NCI-H1436 (cell line): Measurements from ENCODE around the gene EPS8L3.
A peak's percentile ranks its signal among the peaks of the same experiment; 100 is the strongest.

Experiments used
- DNase-seq: peaks from one replicate; lab custom pipeline; 2025; lab: John Stamatoyannopoulos, UW

Gene EPS8L3

DNA sequence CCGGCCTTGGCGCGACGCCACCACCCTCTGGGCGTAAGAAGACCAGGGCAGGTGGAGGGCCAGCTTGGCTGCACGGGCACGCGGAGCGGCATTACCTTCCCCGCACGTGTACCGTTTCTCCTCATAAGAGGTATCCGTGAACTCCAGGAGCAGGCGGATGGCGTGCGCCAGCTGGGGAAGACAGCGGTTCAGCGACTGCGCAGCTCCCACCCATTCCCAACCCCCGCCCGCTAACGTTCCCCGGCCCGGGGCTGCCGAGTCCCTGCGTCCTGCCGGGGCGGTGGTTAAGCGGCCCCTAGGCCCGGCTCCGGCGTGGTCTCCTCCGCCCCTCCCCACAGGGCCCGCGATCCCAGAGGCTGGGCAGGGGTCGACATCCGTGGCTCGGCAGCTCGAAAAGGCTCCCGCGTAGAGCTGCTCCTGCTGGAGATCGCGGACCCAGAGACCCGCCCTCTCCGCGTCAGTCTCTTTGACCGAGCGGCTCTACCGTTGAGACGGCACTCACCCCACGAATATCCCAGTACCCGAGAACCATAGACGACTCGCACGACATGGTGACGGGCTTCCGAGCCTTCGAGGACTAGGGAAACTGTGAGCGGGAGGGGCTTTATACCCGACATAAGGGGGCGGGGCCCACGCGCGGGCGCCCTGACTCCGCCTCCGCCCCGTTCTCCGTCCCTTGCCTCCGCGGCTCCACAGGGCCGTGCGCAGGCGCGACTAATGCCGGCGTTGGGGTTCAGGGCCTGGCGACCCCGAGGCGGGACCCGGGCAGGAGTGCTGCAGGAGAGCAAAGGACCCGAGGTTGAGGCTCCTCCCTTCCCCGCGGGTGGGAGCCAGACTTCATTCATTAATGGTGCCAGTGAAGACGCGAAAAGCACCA lies 23.7 kb downstream of the EPS8L3 start:
- DNase-seq = peak; percentile 82

DNA sequence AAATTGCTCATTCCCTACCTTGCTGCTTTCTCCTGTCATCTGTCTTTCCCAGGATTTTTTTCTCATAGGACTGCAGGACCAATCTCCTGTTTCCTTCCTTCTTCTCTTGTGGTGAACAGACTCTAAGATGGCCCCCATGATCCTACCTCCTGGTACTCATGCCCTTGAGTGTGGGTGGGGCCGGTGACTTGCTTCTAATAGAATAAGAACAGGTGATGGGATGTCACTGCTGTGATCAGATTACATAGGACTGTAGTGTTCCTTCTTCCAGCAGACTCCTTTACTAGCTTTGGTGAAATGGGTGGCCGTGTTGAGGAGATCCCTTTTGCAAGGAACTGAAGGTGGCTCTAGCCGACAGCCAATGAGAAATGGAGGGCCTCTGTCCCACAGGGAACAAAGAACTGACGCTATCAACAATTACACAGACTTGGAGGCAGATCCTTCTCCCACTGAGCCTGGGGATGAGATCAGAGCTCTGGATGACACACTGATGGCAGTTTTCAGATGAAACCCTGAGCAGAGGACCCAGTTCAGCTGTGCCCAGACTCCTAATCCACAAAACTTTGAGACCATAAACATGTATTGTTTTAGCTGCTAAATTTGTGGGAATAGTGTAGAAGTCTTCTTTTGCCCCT lies 30.4 kb downstream of the EPS8L3 start:
- no peak for DNase-seq

DNA sequence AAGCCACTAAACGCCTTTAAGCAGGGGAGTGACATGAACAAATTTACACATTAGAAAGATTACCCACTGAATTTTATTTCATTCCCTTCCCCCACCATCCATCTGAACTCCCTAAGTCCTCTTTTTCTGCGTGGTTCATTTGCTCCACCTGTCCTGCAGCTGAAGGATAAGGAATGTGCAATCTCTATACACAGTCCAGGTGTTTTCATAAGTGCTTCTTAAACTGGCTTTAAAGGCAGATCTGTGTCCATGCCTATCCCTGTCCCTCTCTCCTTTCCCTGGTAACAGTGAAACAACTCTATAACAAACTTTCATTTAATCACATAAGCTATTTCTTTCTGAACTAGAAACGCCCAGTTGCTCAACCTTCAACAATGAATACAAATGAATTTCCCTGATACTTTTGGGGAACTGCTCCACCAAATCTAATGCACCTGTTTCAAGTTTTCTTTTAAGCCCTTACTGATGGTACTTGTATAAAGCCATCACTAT lies 31.3 kb downstream of the EPS8L3 start:
- DNase-seq = no peak

- DNase-seq = no peak
These were observed 33.1 kb downstream of the EPS8L3 start for GRCh38 chr1:109730666-109731065.

GRCh38 chr1:109728870-109729269 lies 34.9 kb downstream of the EPS8L3 start:
- no peak for DNase-seq

- no peak for DNase-seq
These were observed 36.9 kb downstream of the EPS8L3 start for GRCh38 chr1:109726728-109727373.

DNA sequence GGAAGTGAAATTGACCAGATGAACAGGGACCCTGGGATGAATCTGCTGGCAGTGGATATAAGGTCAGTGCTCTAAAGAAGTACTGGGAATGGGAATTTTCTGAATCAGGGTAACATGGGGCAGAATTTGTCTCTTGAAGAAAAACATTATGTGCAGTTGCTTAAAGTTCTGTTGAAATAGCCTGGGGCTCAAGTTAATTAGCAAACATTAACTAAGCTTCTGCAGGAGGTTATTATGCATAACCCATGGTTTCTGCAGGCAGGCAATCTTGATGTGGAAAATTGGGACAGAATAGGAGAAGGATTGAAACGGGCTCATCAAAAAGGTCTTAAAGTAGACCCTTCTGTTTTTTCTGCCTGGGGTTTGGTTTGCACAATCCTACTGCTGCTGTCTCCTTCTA lies 37.7 kb downstream of the EPS8L3 start:
- no peak for DNase-seq

DNA sequence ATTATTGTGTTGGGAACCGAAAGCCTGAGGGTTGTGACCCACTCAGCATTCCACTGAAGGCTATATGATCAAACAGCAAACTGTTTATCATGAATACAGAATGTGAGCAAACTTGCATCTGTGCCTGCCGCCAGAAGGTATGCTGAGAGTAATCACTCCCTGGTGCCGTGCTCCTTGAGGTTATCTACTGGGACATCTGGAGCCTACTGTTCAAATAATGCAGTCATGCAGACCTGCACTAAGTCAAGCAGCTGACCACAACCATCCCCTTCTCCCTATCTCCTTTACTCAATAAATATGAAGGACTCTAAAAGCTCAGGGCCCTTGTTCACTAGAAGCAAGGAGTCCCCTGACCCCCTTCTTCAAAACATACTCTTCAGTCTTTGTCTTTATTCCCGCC lies 38.2 kb downstream of the EPS8L3 start:
- no peak for DNase-seq

GRCh38 chr1:109724933-109725332 lies 38.8 kb downstream of the EPS8L3 start:
- no peak for DNase-seq

- DNase-seq = no peak
These were observed 40.6 kb downstream of the EPS8L3 start for GRCh38 chr1:109722908-109723691.

DNA sequence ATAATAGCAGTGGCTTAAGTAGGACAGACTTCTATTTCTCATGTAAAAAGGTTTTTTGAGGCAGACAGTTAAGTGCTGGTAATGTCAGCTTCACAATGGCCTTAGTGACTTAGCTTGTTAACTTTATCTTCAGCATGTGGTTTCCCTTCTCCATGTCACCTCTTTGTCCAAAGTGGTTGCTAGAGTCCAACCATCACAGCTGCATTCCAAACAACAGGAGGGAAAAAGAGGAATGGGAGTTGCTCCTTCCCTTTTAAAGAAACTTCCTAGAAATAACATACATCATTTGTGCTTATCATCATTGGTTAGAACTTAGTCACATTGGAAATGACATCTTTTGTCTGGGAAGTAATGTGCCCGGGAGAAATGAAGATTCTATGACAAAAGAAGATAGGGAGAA lies 41.8 kb downstream of the EPS8L3 start:
- no peak for DNase-seq

- DNase-seq = no peak
These were observed 42.7 kb downstream of the EPS8L3 start for GRCh38 chr1:109721042-109721441.

- no peak for DNase-seq
These were observed 44.3 kb downstream of the EPS8L3 start for GRCh38 chr1:109719337-109719837.

GRCh38 chr1:109718495-109718894 lies 45.2 kb downstream of the EPS8L3 start:
- no peak for DNase-seq

DNA sequence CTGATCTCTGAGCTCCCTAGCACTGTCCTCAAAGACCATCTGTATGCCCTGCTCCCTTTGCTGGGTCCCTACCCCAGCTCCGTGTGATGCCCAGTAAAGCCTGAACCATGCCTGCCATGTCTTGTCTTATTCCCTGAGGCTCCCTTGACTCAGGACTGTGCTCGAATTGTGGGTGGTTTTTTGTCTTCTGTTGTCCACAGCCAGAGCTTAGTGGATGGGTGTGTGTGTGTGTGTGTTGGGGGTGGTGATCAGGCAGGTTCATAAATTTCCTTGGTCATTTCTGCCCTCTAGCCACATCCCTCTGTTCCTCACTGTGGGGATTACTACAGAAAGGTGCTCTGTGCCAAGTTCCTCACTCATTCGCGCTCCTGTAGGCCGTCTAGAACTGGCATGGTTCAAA lies 46.0 kb downstream of the EPS8L3 start:
- DNase-seq = no peak

GRCh38 chr1:109716570-109717090 lies 47.1 kb downstream of the EPS8L3 start:
- no peak for DNase-seq

GRCh38 chr1:109716121-109716520 lies 47.6 kb downstream of the EPS8L3 start:
- DNase-seq = no peak

- no peak for DNase-seq
These were observed 48.9 kb downstream of the EPS8L3 start for GRCh38 chr1:109714661-109715372.

DNA sequence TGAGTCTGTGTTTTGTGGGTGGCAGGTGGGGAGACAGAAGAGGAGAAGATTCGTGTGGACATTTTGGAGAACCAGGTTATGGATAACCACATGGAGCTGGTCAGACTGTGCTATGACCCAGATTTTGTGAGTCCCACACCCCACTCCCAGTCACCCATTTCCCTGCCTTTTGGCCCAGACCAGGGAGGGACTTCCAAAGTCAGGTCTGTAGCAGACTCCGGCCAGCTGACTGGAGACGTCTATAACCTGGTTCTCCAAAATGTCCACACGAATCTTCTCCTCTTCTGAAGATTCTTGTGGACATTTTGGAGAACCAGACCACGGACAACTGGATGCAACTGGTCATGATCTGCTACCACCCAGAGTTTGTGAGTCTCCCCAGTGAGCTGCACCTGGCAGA lies 50.1 kb downstream of the EPS8L3 start:
- no peak for DNase-seq

DNA sequence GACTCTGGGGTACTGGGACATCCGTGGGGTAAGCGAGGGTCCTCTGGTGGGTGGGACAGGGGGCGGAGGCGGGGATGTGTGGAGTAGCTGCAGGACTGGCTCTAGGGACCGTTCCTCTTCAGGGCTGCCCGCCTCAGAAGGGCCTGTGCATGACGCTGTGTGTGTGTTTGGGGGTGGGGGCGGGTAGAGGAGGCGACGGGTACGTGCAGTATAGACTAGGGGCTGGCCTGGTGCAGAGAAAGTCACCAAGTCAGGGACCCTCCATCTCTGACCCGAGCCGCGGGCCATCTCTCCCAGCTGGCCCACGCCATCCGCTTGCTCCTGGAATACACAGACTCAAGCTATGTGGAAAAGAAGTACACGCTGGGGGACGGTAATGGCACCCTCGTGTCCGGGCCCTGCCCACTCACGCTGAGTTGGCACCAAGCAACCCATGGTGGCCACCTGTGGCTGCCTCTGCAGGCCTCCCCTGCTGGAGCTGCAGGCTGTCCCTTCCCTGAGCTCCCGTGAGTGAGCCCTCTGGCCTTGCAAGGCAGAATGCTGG lies 51.3 kb downstream of the EPS8L3 start:
- DNase-seq = no peak
